Measurements from ENCODE around the gene PKP1.

GRCh38 chr1:201264072-201264471 is 19.2 kb upstream of the PKP1 start:
- TF ChIP-seq REST (IDR thresholded peaks at IDR 0.05; ENCODE audit: unreplicated experiment), result no peak
- no peak for TF ChIP-seq CTCF (conservative IDR thresholded peaks at IDR 0.05; ENCODE audit: low read depth in 2 of 2)
- TF ChIP-seq CREB1 (CRISPR knock-in tag; IDR thresholded peaks at IDR 0.05; ENCODE audit: low read depth), result no peak
- TF ChIP-seq POLR2AphosphoS5 (IDR thresholded peaks at IDR 0.05; ENCODE audit: low read depth), result no peak
- no peak for TF ChIP-seq EZH2 (IDR thresholded peaks at IDR 0.05; ENCODE audit: low read depth, unreplicated experiment)
- TF ChIP-seq JUNB (IDR thresholded peaks at IDR 0.05; ENCODE audit: unreplicated experiment), result no peak
- no peak for TF ChIP-seq EZH2phosphoT487 (IDR thresholded peaks at IDR 0.05; ENCODE audit: unreplicated experiment)
- no peak for TF ChIP-seq ZNF114 (CRISPR knock-in tag; IDR thresholded peaks at IDR 0.05)
- TF ChIP-seq, protein P1, sequence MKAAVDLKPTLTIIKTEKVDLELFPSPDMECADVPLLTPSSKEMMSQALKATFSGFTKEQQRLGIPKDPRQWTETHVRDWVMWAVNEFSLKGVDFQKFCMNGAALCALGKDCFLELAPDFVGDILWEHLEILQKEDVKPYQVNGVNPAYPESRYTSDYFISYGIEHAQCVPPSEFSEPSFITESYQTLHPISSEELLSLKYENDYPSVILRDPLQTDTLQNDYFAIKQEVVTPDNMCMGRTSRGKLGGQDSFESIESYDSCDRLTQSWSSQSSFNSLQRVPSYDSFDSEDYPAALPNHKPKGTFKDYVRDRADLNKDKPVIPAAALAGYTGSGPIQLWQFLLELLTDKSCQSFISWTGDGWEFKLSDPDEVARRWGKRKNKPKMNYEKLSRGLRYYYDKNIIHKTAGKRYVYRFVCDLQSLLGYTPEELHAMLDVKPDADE (IDR thresholded peaks at IDR 0.05), result no peak
- TF ChIP-seq STAT1 (IDR thresholded peaks at IDR 0.05; ENCODE audit: unreplicated experiment), result no peak
- no peak for TF ChIP-seq NANOG (IDR thresholded peaks at IDR 0.05; ENCODE audit: borderline replicate concordance)
- no peak for TF ChIP-seq ZNF331 (CRISPR knock-in tag; IDR thresholded peaks at IDR 0.05; ENCODE audit: low read depth)
